HEK293 (cell line): ENCODE measurements around the gene MCRIP2.

Experiments used
- BCL6B ChIP-seq: fragments of 450-650 bp; formaldehyde crosslinking; IDR thresholded peaks from 2 replicates; pipeline ENCODE4 v1.5.1; 2017; ENCODE audit warnings: missing biosample characterization, missing genetic modification characterization
- GFI1B ChIP-seq: fragments of 450-650 bp; formaldehyde crosslinking; IDR thresholded peaks from 2 replicates; pipeline ENCODE4 v1.5.1; 2016; ENCODE audit warnings: missing biosample characterization, missing genetic modification characterization
- KLF17 ChIP-seq: fragments of 450-650 bp; formaldehyde crosslinking; IDR thresholded peaks from 2 replicates; pipeline ENCODE4 v1.5.1; 2016; ENCODE audit warnings: missing biosample characterization, missing genetic modification characterization
- PATZ1 ChIP-seq: fragments of 450-650 bp; formaldehyde crosslinking; IDR thresholded peaks from 2 replicates; pipeline ENCODE4 v1.5.1; 2016; ENCODE audit warnings: missing biosample characterization, missing genetic modification characterization
- RBAK ChIP-seq: fragments of 450-650 bp; formaldehyde crosslinking; IDR thresholded peaks from 2 replicates; pipeline ENCODE4 v1.5.1; 2016; ENCODE audit warnings: missing biosample characterization, missing genetic modification characterization
- REPIN1 ChIP-seq: fragments of 450-650 bp; formaldehyde crosslinking; IDR thresholded peaks from 2 replicates; pipeline ENCODE4 v1.5.1; 2017; ENCODE audit warnings: missing biosample characterization, missing genetic modification characterization, low read depth
- SCRT1 ChIP-seq: fragments of 450-650 bp; formaldehyde crosslinking; IDR thresholded peaks from 2 replicates; pipeline ENCODE4 v1.5.1; 2016; ENCODE audit warnings: missing biosample characterization, missing genetic modification characterization, borderline replicate concordance
- SCRT2 ChIP-seq: fragments of 450-650 bp; formaldehyde crosslinking; IDR thresholded peaks from 2 replicates; pipeline ENCODE4 v1.5.1; 2016; ENCODE audit warnings: missing biosample characterization, missing genetic modification characterization
- WT1 ChIP-seq: fragments of 450-650 bp; formaldehyde crosslinking; IDR thresholded peaks from 2 replicates; pipeline ENCODE4 v1.5.1; 2016; ENCODE audit warnings: missing biosample characterization, missing genetic modification characterization
- ZBTB48 ChIP-seq: fragments of 450-650 bp; formaldehyde crosslinking; IDR thresholded peaks from 2 replicates; pipeline ENCODE4 v1.5.1; 2016; ENCODE audit warnings: missing biosample characterization, missing genetic modification characterization
- ZEB2 ChIP-seq: fragments of 450-650 bp; formaldehyde crosslinking; IDR thresholded peaks from 2 replicates; pipeline ENCODE4 v1.5.1; 2016; ENCODE audit warnings: missing biosample characterization, missing genetic modification characterization
- ZNF132 ChIP-seq: fragments of 450-650 bp; formaldehyde crosslinking; IDR thresholded peaks from 2 replicates; pipeline ENCODE4 v1.5.1; 2017; ENCODE audit warnings: missing biosample characterization, missing genetic modification characterization, borderline replicate concordance
- ZNF175 ChIP-seq: fragments of 450-650 bp; formaldehyde crosslinking; IDR thresholded peaks from 2 replicates; pipeline ENCODE4 v1.5.1; 2016; ENCODE audit warnings: missing biosample characterization, missing genetic modification characterization
- ZNF19 ChIP-seq: fragments of 450-650 bp; formaldehyde crosslinking; IDR thresholded peaks from 2 replicates; pipeline ENCODE4; 2016; ENCODE audit warnings: missing biosample characterization, missing genetic modification characterization, low read depth
- ZNF2 ChIP-seq: fragments of 450-650 bp; formaldehyde crosslinking; IDR thresholded peaks from 2 replicates; pipeline ENCODE4 v1.5.1; 2016; ENCODE audit warnings: missing biosample characterization, missing genetic modification characterization
- ZNF211 ChIP-seq: fragments of 450-650 bp; formaldehyde crosslinking; IDR thresholded peaks from 2 replicates; pipeline ENCODE4 v1.5.1; 2016; ENCODE audit warnings: low read depth, missing biosample characterization, missing genetic modification characterization
- ZNF239 ChIP-seq: fragments of 450-650 bp; formaldehyde crosslinking; IDR thresholded peaks from 2 replicates; pipeline ENCODE4 v1.5.1; 2016; ENCODE audit warnings: missing biosample characterization, missing genetic modification characterization
- ZNF24 ChIP-seq: fragments of 450-650 bp; formaldehyde crosslinking; IDR thresholded peaks from 2 replicates; pipeline ENCODE4 v1.5.1; 2016; ENCODE audit warnings: missing biosample characterization, missing genetic modification characterization
- ZNF501 ChIP-seq: fragments of 450-650 bp; formaldehyde crosslinking; IDR thresholded peaks from 2 replicates; pipeline ENCODE4 v1.5.1; 2016; ENCODE audit warnings: missing biosample characterization, missing genetic modification characterization
- ZNF571 ChIP-seq: fragments of 450-650 bp; formaldehyde crosslinking; IDR thresholded peaks from 2 replicates; pipeline ENCODE4 v1.5.0; 2017; ENCODE audit warnings: missing biosample characterization, missing genetic modification characterization
- ZNF677 ChIP-seq: fragments of 450-650 bp; IDR thresholded peaks from 2 replicates; pipeline ENCODE4 v1.5.0; 2018; ENCODE audit warnings: missing biosample characterization, mild to moderate bottlenecking, missing genetic modification characterization, moderate library complexity
- ZXDB ChIP-seq: fragments of 450-650 bp; formaldehyde crosslinking; IDR thresholded peaks from 2 replicates; pipeline ENCODE4 v1.5.1; 2016; ENCODE audit warnings: missing biosample characterization, missing genetic modification characterization
- TF ChIP-seq, protein P1 (sequence below): fragments of 450-650 bp; formaldehyde crosslinking; IDR thresholded peaks from 2 replicates; pipeline ENCODE4 v1.5.1; 2016; ENCODE audit warnings: missing biosample characterization, missing genetic modification characterization, borderline replicate concordance
- TF ChIP-seq, protein P2 (sequence below): fragments of 450-650 bp; IDR thresholded peaks from 2 replicates; pipeline ENCODE4 v1.5.1; 2018; ENCODE audit warnings: missing biosample characterization, mild to moderate bottlenecking, missing genetic modification characterization
- TF ChIP-seq, protein P3 (sequence below): fragments of 450-650 bp; formaldehyde crosslinking; IDR thresholded peaks from 2 replicates; pipeline ENCODE4 v1.5.1; 2017; ENCODE audit warnings: missing biosample characterization, missing genetic modification characterization

The MCRIP2 gene

GRCh38 chr16:643050-643368 lies 1.4 kb downstream of the MCRIP2 start (continued):
- TF ChIP-seq, protein P1, sequence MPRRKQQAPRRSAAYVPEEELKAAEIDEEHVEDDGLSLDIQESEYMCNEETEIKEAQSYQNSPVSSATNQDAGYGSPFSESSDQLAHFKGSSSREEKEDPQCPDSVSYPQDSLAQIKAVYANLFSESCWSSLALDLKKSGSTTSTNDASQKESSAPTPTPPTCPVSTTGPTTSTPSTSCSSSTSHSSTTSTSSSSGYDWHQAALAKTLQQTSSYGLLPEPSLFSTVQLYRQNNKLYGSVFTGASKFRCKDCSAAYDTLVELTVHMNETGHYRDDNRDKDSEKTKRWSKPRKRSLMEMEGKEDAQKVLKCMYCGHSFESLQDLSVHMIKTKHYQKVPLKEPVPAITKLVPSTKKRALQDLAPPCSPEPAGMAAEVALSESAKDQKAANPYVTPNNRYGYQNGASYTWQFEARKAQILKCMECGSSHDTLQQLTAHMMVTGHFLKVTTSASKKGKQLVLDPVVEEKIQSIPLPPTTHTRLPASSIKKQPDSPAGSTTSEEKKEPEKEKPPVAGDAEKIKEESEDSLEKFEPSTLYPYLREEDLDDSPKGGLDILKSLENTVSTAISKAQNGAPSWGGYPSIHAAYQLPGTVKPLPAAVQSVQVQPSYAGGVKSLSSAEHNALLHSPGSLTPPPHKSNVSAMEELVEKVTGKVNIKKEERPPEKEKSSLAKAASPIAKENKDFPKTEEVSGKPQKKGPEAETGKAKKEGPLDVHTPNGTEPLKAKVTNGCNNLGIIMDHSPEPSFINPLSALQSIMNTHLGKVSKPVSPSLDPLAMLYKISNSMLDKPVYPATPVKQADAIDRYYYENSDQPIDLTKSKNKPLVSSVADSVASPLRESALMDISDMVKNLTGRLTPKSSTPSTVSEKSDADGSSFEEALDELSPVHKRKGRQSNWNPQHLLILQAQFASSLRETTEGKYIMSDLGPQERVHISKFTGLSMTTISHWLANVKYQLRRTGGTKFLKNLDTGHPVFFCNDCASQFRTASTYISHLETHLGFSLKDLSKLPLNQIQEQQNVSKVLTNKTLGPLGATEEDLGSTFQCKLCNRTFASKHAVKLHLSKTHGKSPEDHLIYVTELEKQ (tag by site-specific recombination), result no peak
- TF ChIP-seq ZNF19 (tag by site-specific recombination) (no peak), SCRT1 (tag by site-specific recombination) (peak; percentile 86; the same call in 1 of the 2 replicates), ZNF132 (tag by site-specific recombination) (no peak), ZEB2 (tag by site-specific recombination) (0 out of 2 replicates have a peak, but pooled peaks have one; percentile 6), ZNF175 (tag by site-specific recombination) (no peak), ZNF501 (no peak), ZNF677 (no peak), SCRT2 (tag by site-specific recombination) (0 out of 2 replicates have a peak, but pooled peaks have one; percentile 7), REPIN1 (tag by site-specific recombination) (no peak), ZNF2 (tag by site-specific recombination) (no peak), ZXDB (0 out of 2 replicates have a peak, but pooled peaks have one; percentile 12), ZNF239 (no peak), ZNF24 (tag by site-specific recombination) (no peak), ZBTB48 (tag by site-specific recombination) (no peak), RBAK (tag by site-specific recombination) (no peak), ZNF211 (no peak), BCL6B (tag by site-specific recombination) (no peak), GFI1B (no peak), KLF17 (tag by site-specific recombination) (no peak), ZNF571 (tag by site-specific recombination) (no peak), WT1 (tag by site-specific recombination) (no peak), PATZ1 (tag by site-specific recombination) (0 out of 2 replicates have a peak, but pooled peaks have one; percentile 5)
- TF ChIP-seq, protein P2, sequence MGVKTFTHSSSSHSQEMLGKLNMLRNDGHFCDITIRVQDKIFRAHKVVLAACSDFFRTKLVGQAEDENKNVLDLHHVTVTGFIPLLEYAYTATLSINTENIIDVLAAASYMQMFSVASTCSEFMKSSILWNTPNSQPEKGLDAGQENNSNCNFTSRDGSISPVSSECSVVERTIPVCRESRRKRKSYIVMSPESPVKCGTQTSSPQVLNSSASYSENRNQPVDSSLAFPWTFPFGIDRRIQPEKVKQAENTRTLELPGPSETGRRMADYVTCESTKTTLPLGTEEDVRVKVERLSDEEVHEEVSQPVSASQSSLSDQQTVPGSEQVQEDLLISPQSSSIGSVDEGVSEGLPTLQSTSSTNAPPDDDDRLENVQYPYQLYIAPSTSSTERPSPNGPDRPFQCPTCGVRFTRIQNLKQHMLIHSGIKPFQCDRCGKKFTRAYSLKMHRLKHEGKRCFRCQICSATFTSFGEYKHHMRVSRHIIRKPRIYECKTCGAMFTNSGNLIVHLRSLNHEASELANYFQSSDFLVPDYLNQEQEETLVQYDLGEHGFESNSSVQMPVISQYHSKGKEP (tag by site-specific recombination), result no peak
- TF ChIP-seq, protein P3, sequence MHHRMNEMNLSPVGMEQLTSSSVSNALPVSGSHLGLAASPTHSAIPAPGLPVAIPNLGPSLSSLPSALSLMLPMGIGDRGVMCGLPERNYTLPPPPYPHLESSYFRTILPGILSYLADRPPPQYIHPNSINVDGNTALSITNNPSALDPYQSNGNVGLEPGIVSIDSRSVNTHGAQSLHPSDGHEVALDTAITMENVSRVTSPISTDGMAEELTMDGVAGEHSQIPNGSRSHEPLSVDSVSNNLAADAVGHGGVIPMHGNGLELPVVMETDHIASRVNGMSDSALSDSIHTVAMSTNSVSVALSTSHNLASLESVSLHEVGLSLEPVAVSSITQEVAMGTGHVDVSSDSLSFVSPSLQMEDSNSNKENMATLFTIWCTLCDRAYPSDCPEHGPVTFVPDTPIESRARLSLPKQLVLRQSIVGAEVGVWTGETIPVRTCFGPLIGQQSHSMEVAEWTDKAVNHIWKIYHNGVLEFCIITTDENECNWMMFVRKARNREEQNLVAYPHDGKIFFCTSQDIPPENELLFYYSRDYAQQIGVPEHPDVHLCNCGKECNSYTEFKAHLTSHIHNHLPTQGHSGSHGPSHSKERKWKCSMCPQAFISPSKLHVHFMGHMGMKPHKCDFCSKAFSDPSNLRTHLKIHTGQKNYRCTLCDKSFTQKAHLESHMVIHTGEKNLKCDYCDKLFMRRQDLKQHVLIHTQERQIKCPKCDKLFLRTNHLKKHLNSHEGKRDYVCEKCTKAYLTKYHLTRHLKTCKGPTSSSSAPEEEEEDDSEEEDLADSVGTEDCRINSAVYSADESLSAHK, result no peak
- TF ChIP-seq, all 188 proteins: peak for 6
